Upper lobe of right lung (tissue), 1 donor: ENCODE results near the gene NHLRC3. TPM values are rescaled to one million over a fixed set of nuclear protein-coding genes. Genes with fewer than 3 reads are reported as not detected.
A peak's percentile ranks its signal among the peaks of the same experiment; 100 is the strongest.

Experiments used
- ATAC-seq: fragments of 200-7000 bp; cut with Tn5 transposase; one replicate; pipeline ENCODE4 v1.9.1; 2020; ENCODE audit warnings: mild to moderate bottlenecking, moderate library complexity
- DNase-seq: peaks from one replicate; pipeline ENCODE4 v3.0.0-alpha.2; 2020
- H3K27ac ChIP-seq: fragments of 200-600 bp; one replicate; pipeline ENCODE4 v1.8.0; 2022
- H3K27me3 ChIP-seq: fragments of 200-600 bp; one replicate; pipeline ENCODE4 v1.8.0; 2022; ENCODE audit warnings: mild to moderate bottlenecking
- H3K36me3 ChIP-seq: fragments of 200-600 bp; one replicate; pipeline ENCODE4 v1.8.0; 2022
- H3K4me1 ChIP-seq: fragments of 200-600 bp; one replicate; pipeline ENCODE4 v1.8.0; 2022
- H3K4me3 ChIP-seq: fragments of 200-600 bp; one replicate; pipeline ENCODE4 v1.8.0; 2022; ENCODE audit warnings: mild to moderate bottlenecking
- H3K9me3 ChIP-seq: fragments of 200-600 bp; one replicate; pipeline ENCODE4 v1.8.0; 2022
- CTCF ChIP-seq: fragments of 200-600 bp; IDR thresholded peaks from one replicate; pipeline ENCODE4 v1.8.0; 2022; ENCODE audit warnings: antibody characterized with exemption
- intact Hi-C: fragments of 100-400 bp; cut with DNase I; formaldehyde crosslinking; loops from one replicate; pipeline ENCODE4 v1.11.0; 2022
- total RNA-seq: library from RNA; stranded (reverse); fragmentation: NEBNext Ultra II Directional; extraction: Animal tissue kit (Norgen Biotek cat#: 25700); gene quantifications from one replicate; pipeline ENCODE4 v1.2.1, GENCODE V29; 2021
- donor health status: DM: no; HTN: yes; CAD: no; lungs with severe emphysema.

The NHLRC3 gene
- total RNA-seq, 1 donor from 2014 or later: 28.8 TPM

GRCh38 chr13:39036212-39036611 is 2.0 kb upstream of the NHLRC3 start:
- H3K4me3 ChIP-seq: peak overlapping the region; percentile 85
- no peak for TF ChIP-seq CTCF
- intact Hi-C loops: no loop called here
- H3K4me1 ChIP-seq: peaks cover 44% of the 10 kb centered on the region
- no peak for DNase-seq
- ATAC-seq: no peak
- no peaks in the 10 kb centered on the region for H3K9me3 ChIP-seq
- H3K27ac ChIP-seq: no peak overlapping the region
- H3K27me3 ChIP-seq: no peaks in the 10 kb centered on the region
- no peaks in the 10 kb centered on the region for H3K36me3 ChIP-seq

GRCh38 chr13:39037410-39037879 is 811 bp upstream of the NHLRC3 start:
- peaks cover 44% of the 10 kb centered on the region for H3K4me1 ChIP-seq
- no peaks in the 10 kb centered on the region for H3K36me3 ChIP-seq
- no peak for TF ChIP-seq CTCF
- H3K27ac ChIP-seq: peak overlapping the region; percentile 91
- DNase-seq: no peak
- H3K9me3 ChIP-seq: no peaks in the 10 kb centered on the region
- H3K4me3 ChIP-seq: peak overlapping the region; percentile 85
- no peak for ATAC-seq
- H3K27me3 ChIP-seq: no peaks in the 10 kb centered on the region
- intact Hi-C loops: no loop called here

- peak; percentile 19 for ATAC-seq
- Histone ChIP-seq H3K4me1 (peaks cover 38% of the 10 kb centered on the region), H3K27ac (peak overlapping the region; percentile 91), H3K9me3 (no peaks in the 10 kb centered on the region), H3K4me3 (peak overlapping the region; percentile 85), H3K36me3 (no peaks in the 10 kb centered on the region), H3K27me3 (no peaks in the 10 kb centered on the region)
- no peak for TF ChIP-seq CTCF
- intact Hi-C loops: no loop called here
- no peak for DNase-seq
Measured at GRCh38 chr13:39038569-39039030, 344 bp downstream of the NHLRC3 start.

- intact Hi-C loops: no loop called here
- no peaks in the 10 kb centered on the region for H3K36me3 ChIP-seq
- no peaks in the 10 kb centered on the region for H3K9me3 ChIP-seq
- no peak for TF ChIP-seq CTCF
- peaks cover 34% of the 10 kb centered on the region for H3K4me1 ChIP-seq
- H3K27me3 ChIP-seq: no peaks in the 10 kb centered on the region
- peak overlapping the region; percentile 91 for H3K27ac ChIP-seq
- peak overlapping the region; percentile 85 for H3K4me3 ChIP-seq
- no peak for ATAC-seq
- no peak for DNase-seq
Measured at GRCh38 chr13:39039041-39039440, 785 bp downstream of the NHLRC3 start.

- Histone ChIP-seq H3K4me1 (peaks cover 22% of the 10 kb centered on the region), H3K4me3 (peak overlapping the region; percentile 85), H3K36me3 (peaks cover 8% of the 10 kb centered on the region), H3K27ac (peak overlapping the region; percentile 1), H3K9me3 (no peaks in the 10 kb centered on the region), H3K27me3 (no peaks in the 10 kb centered on the region)
- no peak for TF ChIP-seq CTCF
- DNase-seq: no peak
- intact Hi-C loops: loop anchor here (10.0 kb wide), 1 partner anchor 575 kb away; no protein-coding TSS in a partner anchor
- no peak for ATAC-seq
Measured at GRCh38 chr13:39040206-39040605, 1.9 kb downstream of the NHLRC3 start.

- H3K9me3 ChIP-seq: no peaks in the 10 kb centered on the region
- no peak for DNase-seq
- no peak overlapping the region for H3K4me3 ChIP-seq
- ATAC-seq: no peak
- peaks cover 8% of the 10 kb centered on the region for H3K4me1 ChIP-seq
- no peak for TF ChIP-seq CTCF
- no peaks in the 10 kb centered on the region for H3K27me3 ChIP-seq
- peaks cover 8% of the 10 kb centered on the region for H3K36me3 ChIP-seq
- H3K27ac ChIP-seq: no peak overlapping the region
- intact Hi-C loops: loop anchor here (10.0 kb wide), 1 partner anchor 570 kb away; no protein-coding TSS in a partner anchor
Measured at GRCh38 chr13:39044536-39044935, 6.3 kb downstream of the NHLRC3 start.
